A549 (cell line): ENCODE measurements around the gene DERA.

Source experiments
- EHF ChIP-seq: fragments of 250-450 bp; sonication (Bioruptor Pico); IDR thresholded peaks from 2 replicates; pipeline ENCODE4 v1.5.0; 2020; ENCODE audit warnings: mild to moderate bottlenecking
- MAZ ChIP-seq: fragments of 150-350 bp; IDR thresholded peaks from 2 replicates; pipeline ENCODE4 v1.6.1; 2014; ENCODE audit warnings: antibody characterized with exemption, low read depth, low read length, borderline replicate concordance
- POLR2AphosphoS2 ChIP-seq: conservative IDR thresholded peaks from 2 replicates; pipeline ENCODE4 v1.6.1; 2012; ENCODE audit warnings: low read length, improper control_type of control experiment, inconsistent platforms
- RAD21 ChIP-seq, 2 experiments: fragments of >200 bp in 1 of 2; sonication (Bioruptor Twin) in 1 of 2; formaldehyde crosslinking in 1 of 2; IDR thresholded peaks in 1 of 2; conservative IDR thresholded peaks in 1 of 2; 2 replicates in 1 of 2; 3 replicates in 1 of 2; pipeline ENCODE4 v1.6.1; 2012 to 2018; ENCODE audit warnings: inconsistent platforms in 1 of 2
- TF ChIP-seq, protein P1 (sequence below): fragments of >200 bp; sonication (Bioruptor Twin); formaldehyde crosslinking; IDR thresholded peaks from 3 replicates; pipeline ENCODE4 v1.5.1; 2016
- TF ChIP-seq, protein P2 (sequence below): fragments of 250-450 bp; sonication (Bioruptor Pico); IDR thresholded peaks from 2 replicates; pipeline ENCODE4 v1.5.0; 2021; ENCODE audit warnings: mild to moderate bottlenecking, moderate library complexity, borderline replicate concordance

DNA sequence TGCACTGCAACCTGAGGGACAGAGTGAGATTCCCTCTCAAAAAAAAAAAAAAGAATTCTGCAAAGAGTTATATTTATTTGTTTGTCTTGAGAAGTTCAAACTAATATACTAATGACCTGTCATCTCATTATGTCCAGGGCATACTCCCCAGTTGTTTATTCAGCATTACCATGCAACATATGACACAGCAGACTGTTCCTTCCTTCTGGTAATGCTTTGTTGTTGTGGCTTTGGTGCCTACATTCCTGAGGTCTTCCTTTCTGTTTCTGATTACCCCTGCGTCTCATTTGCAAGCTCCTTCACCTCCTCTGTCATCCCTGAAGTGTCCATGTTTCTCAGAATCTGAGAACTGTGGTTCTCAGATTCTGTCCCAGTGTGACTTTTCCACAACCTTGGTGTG is 55.3 kb downstream of the DERA start:
- TF ChIP-seq MAZ (no peak), RAD21 (conservative IDR thresholded peaks at IDR 0.05 in 1 of 2, IDR thresholded peaks at IDR 0.05 in 1 of 2) (no peak), EHF (CRISPR knock-in tag) (no peak), POLR2AphosphoS2 (no peak)
- TF ChIP-seq, protein P1, sequence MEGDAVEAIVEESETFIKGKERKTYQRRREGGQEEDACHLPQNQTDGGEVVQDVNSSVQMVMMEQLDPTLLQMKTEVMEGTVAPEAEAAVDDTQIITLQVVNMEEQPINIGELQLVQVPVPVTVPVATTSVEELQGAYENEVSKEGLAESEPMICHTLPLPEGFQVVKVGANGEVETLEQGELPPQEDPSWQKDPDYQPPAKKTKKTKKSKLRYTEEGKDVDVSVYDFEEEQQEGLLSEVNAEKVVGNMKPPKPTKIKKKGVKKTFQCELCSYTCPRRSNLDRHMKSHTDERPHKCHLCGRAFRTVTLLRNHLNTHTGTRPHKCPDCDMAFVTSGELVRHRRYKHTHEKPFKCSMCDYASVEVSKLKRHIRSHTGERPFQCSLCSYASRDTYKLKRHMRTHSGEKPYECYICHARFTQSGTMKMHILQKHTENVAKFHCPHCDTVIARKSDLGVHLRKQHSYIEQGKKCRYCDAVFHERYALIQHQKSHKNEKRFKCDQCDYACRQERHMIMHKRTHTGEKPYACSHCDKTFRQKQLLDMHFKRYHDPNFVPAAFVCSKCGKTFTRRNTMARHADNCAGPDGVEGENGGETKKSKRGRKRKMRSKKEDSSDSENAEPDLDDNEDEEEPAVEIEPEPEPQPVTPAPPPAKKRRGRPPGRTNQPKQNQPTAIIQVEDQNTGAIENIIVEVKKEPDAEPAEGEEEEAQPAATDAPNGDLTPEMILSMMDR, result no peak
- TF ChIP-seq, protein P2, sequence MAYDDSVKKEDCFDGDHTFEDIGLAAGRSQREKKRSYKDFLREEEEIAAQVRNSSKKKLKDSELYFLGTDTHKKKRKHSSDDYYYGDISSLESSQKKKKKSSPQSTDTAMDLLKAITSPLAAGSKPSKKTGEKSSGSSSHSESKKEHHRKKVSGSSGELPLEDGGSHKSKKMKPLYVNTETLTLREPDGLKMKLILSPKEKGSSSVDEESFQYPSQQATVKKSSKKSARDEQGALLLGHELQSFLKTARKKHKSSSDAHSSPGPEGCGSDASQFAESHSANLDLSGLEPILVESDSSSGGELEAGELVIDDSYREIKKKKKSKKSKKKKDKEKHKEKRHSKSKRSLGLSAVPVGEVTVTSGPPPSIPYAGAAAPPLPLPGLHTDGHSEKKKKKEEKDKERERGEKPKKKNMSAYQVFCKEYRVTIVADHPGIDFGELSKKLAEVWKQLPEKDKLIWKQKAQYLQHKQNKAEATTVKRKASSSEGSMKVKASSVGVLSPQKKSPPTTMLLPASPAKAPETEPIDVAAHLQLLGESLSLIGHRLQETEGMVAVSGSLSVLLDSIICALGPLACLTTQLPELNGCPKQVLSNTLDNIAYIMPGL (CRISPR knock-in tag), result no peak
